ENCODE results near the gene CSTPP1. TPM values are rescaled to one million over a fixed set of nuclear protein-coding genes. Genes with fewer than 3 reads are reported as not detected.

CSTPP1 gene
- total RNA-seq, 1 experiment from 2014 or later: 88.3 TPM

GRCh38 chr11:47106798-47107411, 170.3 kb downstream of the CSTPP1 start:
- Histone ChIP-seq H3K9me2 (ENCODE audit: insufficient read depth) (no peaks in the 10 kb centered on the region), H3K27me3 (ENCODE audit: insufficient read depth, low read depth) (no peaks in the 10 kb centered on the region), H3K27ac (no peak overlapping the region), H3K4me1 (replicated peaks; ENCODE audit: insufficient read depth) (no peaks in the 10 kb centered on the region; the same call in 1 of the 2 replicates), H2AFZ (no peak overlapping the region), H3F3A (ENCODE audit: insufficient read depth, low read depth) (peaks cover 9% of the 10 kb centered on the region; the same call in 1 of the 2 replicates), H3K36me3 (ENCODE audit: low read depth) (no peaks in the 10 kb centered on the region), H3K4me3 (no peak overlapping the region), H3K79me2 (ENCODE audit: low read depth) (no peaks in the 10 kb centered on the region), H3K9me3 (ENCODE audit: insufficient read depth, low read depth) (no peaks in the 10 kb centered on the region), H3K4me2 (no peak overlapping the region), H4K20me1 (ENCODE audit: insufficient read depth) (no peaks in the 10 kb centered on the region)
- BruUV-seq (replicated peaks): no TSS peak
- ChIA-PET POLR2A (ENCODE audit: unreplicated experiment) (no interaction called here), CTCF (no interaction called here)
- no peak for DNase-seq
- no peak for TF ChIP-seq CTCF (conservative IDR thresholded peaks at IDR 0.05)
- no peak for TF ChIP-seq EZH2 (IDR thresholded peaks at IDR 0.05; ENCODE audit: low read depth)
- intact Hi-C loops (cut with micrococcal nuclease; ENCODE audit: unreplicated experiment): no loop called here

GRCh38 chr11:47107744-47108143, 171.2 kb downstream of the CSTPP1 start:
- H3K4me2 ChIP-seq: no peak overlapping the region
- no peaks in the 10 kb centered on the region for H3K36me3 ChIP-seq (ENCODE audit: low read depth)
- DNase-seq: no peak
- BruUV-seq (replicated peaks): no TSS peak
- no peaks in the 10 kb centered on the region for H3K9me2 ChIP-seq (ENCODE audit: insufficient read depth)
- intact Hi-C loops (cut with micrococcal nuclease; ENCODE audit: unreplicated experiment): no loop called here
- no peaks in the 10 kb centered on the region for H4K20me1 ChIP-seq (ENCODE audit: insufficient read depth)
- POLR2A ChIA-PET (ENCODE audit: unreplicated experiment): no interaction called here
- CTCF ChIA-PET: no interaction called here
- peaks cover 9% of the 10 kb centered on the region; the same call in 1 of the 2 replicates for H3F3A ChIP-seq (ENCODE audit: insufficient read depth, low read depth)
- H3K27me3 ChIP-seq (ENCODE audit: insufficient read depth, low read depth): no peaks in the 10 kb centered on the region
- TF ChIP-seq EZH2 (IDR thresholded peaks at IDR 0.05; ENCODE audit: low read depth) (no peak), CTCF (conservative IDR thresholded peaks at IDR 0.05) (no peak)
- H3K9me3 ChIP-seq (ENCODE audit: insufficient read depth, low read depth): no peaks in the 10 kb centered on the region
- no peaks in the 10 kb centered on the region; the same call in 1 of the 2 replicates for H3K4me1 ChIP-seq (replicated peaks; ENCODE audit: insufficient read depth)
- no peak overlapping the region for H3K4me3 ChIP-seq
- no peak overlapping the region for H3K27ac ChIP-seq
- no peaks in the 10 kb centered on the region for H3K79me2 ChIP-seq (ENCODE audit: low read depth)
- H2AFZ ChIP-seq: no peak overlapping the region

DNA sequence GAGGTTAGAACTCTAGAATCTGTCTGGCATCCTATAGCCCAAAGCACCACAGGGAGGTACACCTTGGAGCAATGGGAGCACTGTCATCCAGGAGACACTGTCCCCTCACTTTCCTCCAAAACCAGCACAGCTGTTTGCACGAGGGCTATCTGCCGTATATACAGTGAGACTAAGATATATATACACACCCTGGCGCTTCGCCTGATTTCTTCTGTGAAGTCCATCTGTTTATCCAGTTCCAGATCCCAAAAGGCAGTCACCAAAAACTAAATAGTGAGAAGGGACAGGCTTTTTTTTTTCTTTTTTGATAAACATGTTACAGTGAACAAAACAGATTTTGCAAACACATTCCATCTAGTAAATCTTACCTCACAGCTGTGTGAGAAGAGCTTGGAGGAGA, 171.7 kb downstream of the CSTPP1 start:
- H3K4me1 ChIP-seq (replicated peaks; ENCODE audit: insufficient read depth): no peaks in the 10 kb centered on the region; the same call in 1 of the 2 replicates
- POLR2A ChIA-PET (ENCODE audit: unreplicated experiment): no interaction called here

More for the DNA sequence above, 171.7 kb downstream of the CSTPP1 start:
- Histone ChIP-seq H3K4me2 (no peak overlapping the region), H3K4me3 (no peak overlapping the region), H3K9me3 (ENCODE audit: insufficient read depth, low read depth) (no peaks in the 10 kb centered on the region), H3K79me2 (ENCODE audit: low read depth) (no peaks in the 10 kb centered on the region), H3F3A (ENCODE audit: insufficient read depth, low read depth) (peaks cover 9% of the 10 kb centered on the region; the same call in 1 of the 2 replicates), H3K27ac (no peak overlapping the region), H4K20me1 (ENCODE audit: insufficient read depth) (no peaks in the 10 kb centered on the region), H3K27me3 (ENCODE audit: insufficient read depth, low read depth) (no peaks in the 10 kb centered on the region), H3K9me2 (ENCODE audit: insufficient read depth) (no peaks in the 10 kb centered on the region), H3K36me3 (ENCODE audit: low read depth) (no peaks in the 10 kb centered on the region), H2AFZ (no peak overlapping the region)
- no peak for DNase-seq
- CTCF ChIA-PET: no interaction called here
- no TSS peak for BruUV-seq (replicated peaks)
- TF ChIP-seq EZH2 (IDR thresholded peaks at IDR 0.05; ENCODE audit: low read depth) (no peak), CTCF (conservative IDR thresholded peaks at IDR 0.05) (no peak)
- intact Hi-C loops (cut with micrococcal nuclease; ENCODE audit: unreplicated experiment): no loop called here
